ENCODE measurements around the gene SCN4A.

DNA sequence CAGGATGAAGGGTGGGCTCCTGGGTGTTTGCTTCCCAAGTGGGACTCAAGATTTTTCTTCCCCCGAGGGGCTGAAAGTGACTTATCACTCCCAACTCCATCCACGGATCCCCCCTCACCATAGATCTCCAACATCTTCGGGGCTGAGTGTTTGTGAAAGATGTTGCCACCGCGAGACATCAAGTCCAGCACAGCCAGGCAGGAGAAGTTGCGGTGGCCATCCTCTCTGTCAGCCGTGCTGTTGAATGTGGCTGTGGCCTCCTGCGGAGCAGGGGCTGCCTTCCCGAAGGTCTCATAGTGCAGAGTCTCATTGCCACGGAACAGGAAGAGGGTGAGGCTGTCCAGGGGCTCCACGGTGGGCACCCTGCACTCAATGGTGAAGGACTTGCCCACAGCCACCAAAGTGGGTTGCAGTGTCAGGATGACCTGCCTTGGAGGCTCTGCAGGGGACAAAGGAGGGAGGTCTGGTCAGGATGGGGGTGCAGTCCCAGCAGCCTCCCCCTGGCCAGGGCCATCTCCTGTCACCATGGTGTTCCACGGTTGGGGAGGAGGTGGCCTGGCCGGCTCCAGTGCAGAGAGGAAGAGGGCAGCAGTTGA is 30.9 kb upstream of the SCN4A start:
- TF ChIP-seq GATA3 (IDR thresholded peaks at IDR 0.05; ENCODE audit: low read depth, low read length) (no peak), GATA2 (IDR thresholded peaks at IDR 0.05; ENCODE audit: low read depth, low read length) (no peak)

Measured in SH-SY5Y (cell line).